ENCODE measurements around the gene CSH1.
"Not testable (repeated sequence)": the region's sequence is repeated elsewhere in the genome, so short reads cannot be mapped to it uniquely, and the experiment has no call there.

Gene CSH1

DNA sequence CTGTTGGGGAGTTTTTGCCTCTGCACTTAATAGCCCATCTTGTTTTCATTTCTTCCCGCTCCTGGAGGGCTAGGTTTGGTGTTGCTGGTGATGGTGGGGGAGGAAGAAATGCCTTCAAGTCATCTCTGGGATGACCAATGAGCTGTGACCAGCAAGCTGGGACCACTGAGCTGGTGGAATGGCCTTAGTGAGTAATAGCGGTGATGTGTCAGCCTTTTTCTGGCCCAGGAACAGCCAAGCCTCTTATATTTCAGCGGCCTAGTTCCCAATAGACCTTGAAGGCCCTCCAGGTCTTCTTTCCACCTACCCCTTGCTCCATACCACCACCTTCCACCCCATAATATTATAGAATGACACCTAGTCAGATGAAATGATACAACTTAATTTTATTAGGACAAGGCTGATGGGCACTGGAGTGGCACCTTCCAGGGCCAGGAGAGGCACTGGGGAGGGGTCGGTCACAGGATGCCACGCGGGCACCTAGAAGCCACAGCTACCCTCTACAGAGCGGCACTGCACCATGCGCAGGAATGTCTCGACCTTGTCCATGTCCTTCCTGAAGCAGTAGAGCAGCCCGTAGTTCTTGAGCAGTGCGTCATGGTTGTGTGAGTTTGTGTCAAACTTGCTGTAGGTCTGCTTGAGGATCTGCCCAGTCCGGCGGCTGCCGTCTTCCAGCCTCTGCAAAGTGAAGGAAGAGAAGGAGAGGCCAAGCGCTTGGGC, 24.6 kb downstream of the CSH1 start:
- not testable (repeated sequence) for H3K36me3 ChIP-seq; H3K27me3 ChIP-seq; H3K4me1 ChIP-seq; H3K9me3 ChIP-seq; H3K4me3 ChIP-seq (ENCODE audit: low read depth, low read length); DNase-seq

DNA sequence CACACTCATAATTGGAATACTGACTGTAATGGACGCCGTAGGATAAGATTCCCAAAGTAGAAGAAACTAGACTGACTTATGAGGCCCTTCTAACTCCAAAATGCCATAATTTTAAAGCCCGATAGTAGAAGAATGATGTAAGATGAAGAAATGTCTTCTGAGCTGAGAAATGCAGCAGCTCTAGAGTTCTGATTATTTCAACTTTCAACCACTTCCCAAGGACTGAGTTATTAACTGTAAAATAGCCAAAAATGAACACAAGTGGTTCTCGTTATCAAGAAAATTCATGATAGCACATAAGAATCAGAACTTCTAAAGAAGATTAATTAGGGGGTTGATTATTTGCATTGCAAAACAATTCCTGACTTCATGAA, 26.1 kb downstream of the CSH1 start:
- not testable (repeated sequence) for H3K4me3 ChIP-seq (ENCODE audit: low read depth, low read length); DNase-seq; H3K4me1 ChIP-seq; H3K9me3 ChIP-seq; H3K36me3 ChIP-seq; H3K27me3 ChIP-seq

GRCh38 chr17:63869491-63870291, 26.7 kb downstream of the CSH1 start:
- not testable (repeated sequence) for DNase-seq, H3K27me3 ChIP-seq, H3K36me3 ChIP-seq

DNA sequence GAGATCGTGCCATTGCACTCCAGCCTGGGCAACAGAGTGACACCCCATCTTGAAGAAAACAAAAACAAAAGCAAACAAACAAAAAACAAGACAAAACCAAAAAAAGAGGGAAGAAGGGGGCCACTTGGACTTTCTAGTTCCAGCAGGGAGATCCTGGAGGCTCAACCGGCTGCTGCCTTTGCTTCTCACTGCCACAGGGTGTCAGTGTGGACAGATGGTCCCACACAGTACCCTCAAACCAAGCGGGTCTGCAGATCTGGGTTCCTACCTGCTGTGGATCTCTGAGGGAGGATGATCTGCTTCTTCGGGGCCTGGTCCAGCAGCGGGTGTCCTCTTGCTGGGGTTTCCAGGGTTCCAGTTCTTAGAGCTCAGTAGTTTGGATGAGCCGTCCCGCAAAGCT, 29.7 kb downstream of the CSH1 start:
- not testable (repeated sequence) for H3K4me3 ChIP-seq (ENCODE audit: low read depth, low read length); H3K27me3 ChIP-seq; H3K4me1 ChIP-seq; DNase-seq; H3K36me3 ChIP-seq; H3K9me3 ChIP-seq
- TF ChIP-seq CTCF (IDR thresholded peaks at IDR 0.05; ENCODE audit: low read depth, low read length) = peak; percentile 35; the same call in 1 of the 2 replicates

More at GRCh38 chr17:63869491-63870291, 26.7 kb downstream of the CSH1 start:
- not testable (repeated sequence) for H3K9me3 ChIP-seq; H3K4me3 ChIP-seq (ENCODE audit: low read depth, low read length); H3K4me1 ChIP-seq
- TF ChIP-seq CTCF (IDR thresholded peaks at IDR 0.05; ENCODE audit: low read depth, low read length) = peak; percentile 38

DNA sequence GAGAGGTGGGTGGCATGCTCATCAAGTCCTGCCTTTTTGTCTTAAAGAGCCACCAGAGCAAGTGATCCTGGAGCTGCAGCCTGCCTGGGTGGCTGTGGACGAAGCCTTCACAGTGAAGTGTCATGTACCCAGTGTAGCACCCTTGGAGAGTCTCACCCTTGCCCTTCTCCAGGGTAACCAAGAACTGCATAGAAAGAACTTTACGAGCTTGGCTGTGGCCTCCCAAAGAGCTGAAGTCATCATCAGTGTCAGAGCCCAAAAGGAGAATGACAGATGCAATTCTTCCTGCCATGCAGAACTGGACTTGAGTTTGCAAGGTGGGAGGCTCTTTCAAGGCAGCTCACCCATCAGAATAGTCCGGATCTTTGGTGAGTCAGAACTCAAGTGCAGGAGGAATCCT, 37.1 kb downstream of the CSH1 start:
- H3K4me3 ChIP-seq (ENCODE audit: low read depth, low read length) = no peak overlapping the region
- no peak for TF ChIP-seq CTCF (IDR thresholded peaks at IDR 0.05; ENCODE audit: low read depth, low read length)
- H3K4me1 ChIP-seq = no peaks in the 10 kb centered on the region
- no peaks in the 10 kb centered on the region; the same call in 1 of the 2 replicates for H3K27me3 ChIP-seq
- H3K36me3 ChIP-seq = no peaks in the 10 kb centered on the region
- no peaks in the 10 kb centered on the region for H3K9me3 ChIP-seq
- no peak for DNase-seq

DNA sequence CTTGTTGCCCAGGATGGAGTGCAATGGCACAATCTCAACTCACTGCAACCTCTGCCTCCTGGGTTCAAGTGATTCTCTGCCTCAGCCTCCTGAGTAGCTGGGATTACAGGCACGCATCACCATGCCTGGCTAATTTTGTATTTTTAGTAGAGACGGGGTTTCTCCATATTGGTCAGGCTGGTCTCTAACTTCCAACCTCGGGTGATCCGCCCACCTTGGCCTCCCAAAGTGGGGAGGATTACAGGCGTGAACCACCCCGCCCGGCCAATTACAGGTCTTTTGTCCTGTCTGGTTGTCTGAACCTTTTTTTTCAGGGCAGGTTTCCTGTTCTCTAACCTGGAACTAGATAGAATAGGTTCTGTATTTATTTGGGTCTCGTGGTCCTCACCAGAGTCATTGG, 39.9 kb downstream of the CSH1 start:
- not testable (repeated sequence) for H3K4me3 ChIP-seq (ENCODE audit: low read depth, low read length); H3K4me1 ChIP-seq; H3K9me3 ChIP-seq; DNase-seq; H3K27me3 ChIP-seq; H3K36me3 ChIP-seq

GRCh38 chr17:63855185-63855584, 41.2 kb downstream of the CSH1 start:
- Histone ChIP-seq H3K4me1 (no peaks in the 10 kb centered on the region), H3K27me3 (no peaks in the 10 kb centered on the region; the same call in 1 of the 2 replicates), H3K4me3 (ENCODE audit: low read depth, low read length) (no peak overlapping the region), H3K36me3 (no peaks in the 10 kb centered on the region), H3K9me3 (no peaks in the 10 kb centered on the region)
- no peak for DNase-seq
- no peak for TF ChIP-seq CTCF (IDR thresholded peaks at IDR 0.05; ENCODE audit: low read depth, low read length)
